Activated CD8-positive, alpha-beta T cell treated with anti-CD3 and anti-CD28 coated beads for 36 hours (primary cell): Measurements from ENCODE around the gene RAB3D. TPM values are rescaled to one million over a fixed set of nuclear protein-coding genes. Genes with fewer than 3 reads are reported as not detected.

Experiments
- ATAC-seq: fragments of 200-7000 bp; cut with Tn5 transposase; one replicate; pipeline ENCODE4 v1.10.0; 2021; ENCODE audit warnings: mild to moderate bottlenecking, moderate library complexity
- CTCF ChIA-PET: fragments of 350-600 bp; sonication (Branson Sonifier 250); formaldehyde crosslinking; loops from one replicate; lab custom pipeline; 2021; ENCODE audit warnings: antibody characterized with exemption; lab: Charles Lee
- POLR2A ChIA-PET: fragments of 350-600 bp; sonication (Branson Sonifier 250); formaldehyde crosslinking; loops from one replicate; lab custom pipeline; 2021; ENCODE audit warnings: antibody characterized with exemption; lab: Charles Lee
- DNase-seq: peaks from one replicate; pipeline ENCODE4 v3.0.0-alpha.2; 2020
- H3K27ac Mint-ChIP-seq: one replicate; pipeline ENCODE4 v1.8.0; 2021; ENCODE audit warnings: mild to moderate bottlenecking, mixed read lengths
- H3K27me3 Mint-ChIP-seq: one replicate; pipeline ENCODE4 v1.8.0; 2021; ENCODE audit warnings: mixed read lengths
- H3K36me3 Mint-ChIP-seq: one replicate; pipeline ENCODE4 v1.8.0; 2021; ENCODE audit warnings: low read depth, mixed read lengths
- H3K4me1 Mint-ChIP-seq: one replicate; pipeline ENCODE4 v1.8.0; 2021; ENCODE audit warnings: low read depth, mixed read lengths
- H3K4me3 Mint-ChIP-seq: one replicate; pipeline ENCODE4 v1.8.0; 2021; ENCODE audit warnings: mild to moderate bottlenecking, moderate library complexity, mixed read lengths
- H3K9me3 Mint-ChIP-seq: one replicate; pipeline ENCODE4 v1.8.0; 2021; ENCODE audit warnings: mixed read lengths
- intact Hi-C: fragments of 100-400 bp; cut with micrococcal nuclease; formaldehyde crosslinking; loops from one replicate; pipeline ENCODE4 v1.10.0; 2022
- total RNA-seq, 2 experiments: library from RNA; stranded (reverse); gene quantifications; one replicate each; pipeline ENCODE4 v1.2.3, GENCODE V29; 2021
- TF ChIP-seq, protein P1 (sequence below): fragments of 200-600 bp; IDR thresholded peaks from one replicate; pipeline ENCODE4 v1.8.0; 2022; ENCODE audit warnings: antibody characterized with exemption, mild to moderate bottlenecking

RAB3D gene
- total RNA-seq, 2 experiments from 2014 or later, result 6.7 to 7.0 TPM

DNA sequence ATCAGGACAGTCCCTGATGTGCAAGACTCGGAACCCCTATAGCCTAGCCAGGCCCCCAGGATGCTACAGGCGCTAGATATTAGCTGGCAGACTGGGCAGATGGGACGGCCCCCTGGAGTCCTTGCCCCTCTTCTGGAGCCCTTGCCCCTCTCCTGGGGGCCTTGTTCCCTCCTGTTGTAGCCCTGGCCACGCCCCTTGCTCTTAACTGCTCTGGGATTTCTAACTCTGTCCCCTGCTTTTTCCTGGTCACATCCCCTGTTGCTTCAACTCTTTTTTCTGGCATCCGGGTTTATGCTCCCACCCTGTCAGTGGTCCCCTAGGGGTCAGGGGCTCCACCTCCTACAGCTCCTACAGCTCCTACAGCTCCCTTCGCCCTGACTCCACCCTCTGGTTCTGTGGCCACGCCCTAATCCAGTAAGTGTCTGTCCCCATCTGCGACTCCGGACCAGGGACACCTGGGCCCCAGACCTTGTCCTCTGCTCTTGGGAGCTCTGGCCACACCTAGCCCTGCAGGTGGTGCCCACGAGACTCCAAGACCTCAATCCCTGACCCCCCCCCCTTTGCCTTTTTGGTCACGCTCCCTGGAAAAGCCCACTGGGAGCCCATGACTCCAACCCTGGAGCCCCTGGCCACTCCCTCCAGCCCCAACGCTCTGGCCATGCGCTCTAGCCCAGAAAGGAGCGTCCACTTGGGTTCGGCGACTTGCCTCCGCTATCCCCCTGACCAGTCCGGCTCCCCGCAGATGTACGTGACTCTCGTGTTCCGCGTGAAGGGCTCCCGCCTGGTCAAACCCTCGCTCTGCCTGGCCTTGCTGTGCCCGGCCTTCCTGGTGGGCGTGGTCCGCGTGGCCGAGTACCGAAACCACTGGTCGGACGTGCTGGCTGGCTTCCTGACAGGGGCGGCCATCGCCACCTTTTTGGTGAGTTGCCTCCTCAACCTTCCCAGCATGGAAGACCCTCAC lies 22.6 kb upstream of the RAB3D start:
- intact Hi-C loops, result no loop called here
- POLR2A ChIA-PET, result interaction anchor here (1.7 kb wide), 1 partner anchor 12 kb away, joined by 5 read pairs; the partner anchor contains the start of gene SWSAP1

DNA sequence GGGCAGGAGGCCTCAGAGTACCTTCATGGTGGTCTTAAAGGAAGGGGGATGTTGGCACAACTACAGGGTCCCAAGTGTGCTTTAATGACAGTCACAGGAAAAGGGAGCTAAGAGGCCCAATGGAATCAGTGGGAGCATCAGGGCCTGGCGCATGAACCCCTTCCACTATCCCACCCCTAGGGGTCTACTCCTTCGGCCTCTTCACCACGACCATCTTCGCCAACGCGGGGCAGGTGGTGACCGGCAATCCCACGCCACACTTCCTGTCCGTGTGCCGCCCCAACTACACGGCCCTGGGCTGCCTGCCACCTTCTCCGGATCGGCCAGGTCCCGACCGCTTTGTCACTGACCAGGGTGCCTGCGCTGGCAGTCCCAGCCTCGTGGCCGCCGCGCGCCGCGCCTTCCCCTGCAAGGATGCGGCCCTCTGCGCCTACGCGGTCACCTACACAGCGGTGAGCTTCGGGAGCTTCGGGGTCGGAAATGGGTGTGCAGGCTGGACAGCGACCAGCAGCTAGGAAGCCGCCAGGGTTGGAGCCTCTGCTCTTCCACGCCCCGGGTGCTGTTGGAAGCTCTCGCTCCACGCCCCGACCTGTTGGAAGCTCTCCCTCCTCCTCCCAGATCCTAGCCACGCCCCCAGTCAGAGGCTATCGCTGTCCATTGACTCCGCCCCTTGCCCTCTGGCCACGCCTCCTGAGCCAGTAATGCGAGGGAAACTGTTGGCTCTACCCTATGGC lies 21.7 kb upstream of the RAB3D start:
- Mint-ChIP-seq H3K36me3 (no peaks in the 10 kb centered on the region), H3K27ac (no peak overlapping the region), H3K4me1 (peaks cover 2% of the 10 kb centered on the region), H3K27me3 (peaks cover 4% of the 10 kb centered on the region), H3K9me3 (no peaks in the 10 kb centered on the region), H3K4me3 (no peak overlapping the region)
- ChIA-PET CTCF (no interaction called here), POLR2A (interaction anchor here (1.7 kb wide), 1 partner anchor 13 kb away, joined by 5 read pairs; the partner anchor contains the start of gene SWSAP1)
- intact Hi-C loops, result no loop called here
- DNase-seq (no peak), ATAC-seq (no peak)
- TF ChIP-seq, protein P1, sequence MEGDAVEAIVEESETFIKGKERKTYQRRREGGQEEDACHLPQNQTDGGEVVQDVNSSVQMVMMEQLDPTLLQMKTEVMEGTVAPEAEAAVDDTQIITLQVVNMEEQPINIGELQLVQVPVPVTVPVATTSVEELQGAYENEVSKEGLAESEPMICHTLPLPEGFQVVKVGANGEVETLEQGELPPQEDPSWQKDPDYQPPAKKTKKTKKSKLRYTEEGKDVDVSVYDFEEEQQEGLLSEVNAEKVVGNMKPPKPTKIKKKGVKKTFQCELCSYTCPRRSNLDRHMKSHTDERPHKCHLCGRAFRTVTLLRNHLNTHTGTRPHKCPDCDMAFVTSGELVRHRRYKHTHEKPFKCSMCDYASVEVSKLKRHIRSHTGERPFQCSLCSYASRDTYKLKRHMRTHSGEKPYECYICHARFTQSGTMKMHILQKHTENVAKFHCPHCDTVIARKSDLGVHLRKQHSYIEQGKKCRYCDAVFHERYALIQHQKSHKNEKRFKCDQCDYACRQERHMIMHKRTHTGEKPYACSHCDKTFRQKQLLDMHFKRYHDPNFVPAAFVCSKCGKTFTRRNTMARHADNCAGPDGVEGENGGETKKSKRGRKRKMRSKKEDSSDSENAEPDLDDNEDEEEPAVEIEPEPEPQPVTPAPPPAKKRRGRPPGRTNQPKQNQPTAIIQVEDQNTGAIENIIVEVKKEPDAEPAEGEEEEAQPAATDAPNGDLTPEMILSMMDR, result no peak

More for the DNA sequence above, 22.6 kb upstream of the RAB3D start:
- Mint-ChIP-seq H3K4me1 (no peaks in the 10 kb centered on the region), H3K9me3 (no peaks in the 10 kb centered on the region), H3K27ac (no peak overlapping the region), H3K36me3 (peaks cover under 1% of the 10 kb centered on the region), H3K4me3 (no peak overlapping the region), H3K27me3 (no peaks in the 10 kb centered on the region)
- CTCF ChIA-PET, result no interaction called here
- ATAC-seq (no peak), DNase-seq (no peak)
- TF ChIP-seq, protein P1, result no peak

DNA sequence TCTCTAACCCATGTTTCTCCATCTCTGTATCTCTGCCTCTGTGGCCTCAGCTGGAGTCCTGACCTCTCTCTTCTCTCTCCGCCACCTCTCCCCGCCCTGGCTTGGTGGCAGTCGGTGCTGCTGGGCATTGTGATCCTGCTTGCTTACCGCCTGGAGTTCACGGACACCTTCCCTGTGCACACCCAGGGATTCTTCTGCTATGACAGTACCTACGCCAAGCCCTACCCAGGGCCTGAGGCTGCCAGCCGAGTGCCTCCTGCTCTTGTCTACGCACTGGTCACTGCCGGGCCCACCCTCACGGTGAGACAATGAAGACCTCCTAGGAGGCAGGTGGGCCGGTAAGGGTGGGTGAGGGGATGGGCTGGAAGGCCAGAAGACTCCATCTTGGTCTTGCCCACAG lies 20.0 kb upstream of the RAB3D start:
- peaks cover 10% of the 10 kb centered on the region for H3K27me3 Mint-ChIP-seq
- intact Hi-C loops, result no loop called here
- no peak overlapping the region for H3K27ac Mint-ChIP-seq
- H3K4me1 Mint-ChIP-seq, result peaks cover 8% of the 10 kb centered on the region
- ATAC-seq (no peak), DNase-seq (no peak)
- TF ChIP-seq, protein P1, result no peak
- ChIA-PET POLR2A (no interaction called here), CTCF (no interaction called here)
- H3K9me3 Mint-ChIP-seq, result no peaks in the 10 kb centered on the region
- H3K36me3 Mint-ChIP-seq, result no peaks in the 10 kb centered on the region
- H3K4me3 Mint-ChIP-seq, result no peak overlapping the region

DNA sequence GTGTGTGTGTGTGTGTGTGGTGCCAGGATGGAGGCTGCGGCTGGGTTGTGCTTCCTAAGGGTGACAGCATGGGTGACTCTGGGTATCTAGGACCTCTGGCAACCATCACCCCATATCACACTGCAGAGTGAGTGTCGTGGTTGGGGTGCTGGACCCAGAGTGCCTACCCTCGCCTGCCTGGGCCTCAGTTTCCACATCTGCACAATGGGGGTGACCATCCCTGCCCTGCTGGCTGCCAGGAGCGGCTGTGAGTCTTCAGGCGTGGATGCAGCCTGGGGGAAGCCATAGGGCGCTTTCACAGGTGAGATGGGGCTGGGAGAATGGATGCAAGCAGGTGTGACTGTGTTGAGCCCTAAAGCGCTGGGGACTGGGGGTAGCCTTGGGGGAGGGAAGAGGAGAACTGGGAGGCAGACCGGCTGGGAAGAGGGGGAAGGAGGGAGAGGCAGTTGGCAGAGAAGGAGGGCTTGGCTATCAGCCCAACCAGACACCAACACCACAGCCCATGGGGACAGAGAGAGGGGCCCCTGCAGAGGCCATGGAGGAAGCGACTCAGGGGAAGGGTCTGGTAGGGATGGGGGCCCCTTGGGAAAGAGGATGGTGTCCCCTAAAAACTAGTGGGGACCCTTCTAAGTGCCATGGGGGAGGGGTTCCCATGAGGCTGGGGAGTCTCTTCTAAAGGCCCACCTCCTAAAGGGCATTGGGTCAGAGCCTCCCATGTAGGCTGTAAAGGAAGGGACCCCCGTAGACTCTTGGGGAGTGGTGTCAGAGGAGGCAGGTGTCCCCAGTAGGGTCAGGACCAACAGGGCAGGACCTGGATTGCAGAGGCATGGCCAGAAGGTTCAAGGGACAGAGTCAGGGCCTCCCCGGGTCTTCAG lies 17.5 kb upstream of the RAB3D start:
- Mint-ChIP-seq H3K27ac (no peak overlapping the region), H3K9me3 (no peaks in the 10 kb centered on the region), H3K4me1 (peaks cover 8% of the 10 kb centered on the region), H3K4me3 (no peak overlapping the region), H3K27me3 (peaks cover 10% of the 10 kb centered on the region), H3K36me3 (no peaks in the 10 kb centered on the region)
- ChIA-PET POLR2A (no interaction called here), CTCF (no interaction called here)
- TF ChIP-seq, protein P1, result no peak
- DNase-seq, result no peak
- no peak for ATAC-seq
- intact Hi-C loops, result no loop called here
